RPMI8226 (cell line): ENCODE results near the gene DRAXIN.

Experiments used
- DNase-seq: peaks from one replicate; pipeline ENCODE4 v3.0.0-alpha.2; 2015

The DRAXIN gene

DNA sequence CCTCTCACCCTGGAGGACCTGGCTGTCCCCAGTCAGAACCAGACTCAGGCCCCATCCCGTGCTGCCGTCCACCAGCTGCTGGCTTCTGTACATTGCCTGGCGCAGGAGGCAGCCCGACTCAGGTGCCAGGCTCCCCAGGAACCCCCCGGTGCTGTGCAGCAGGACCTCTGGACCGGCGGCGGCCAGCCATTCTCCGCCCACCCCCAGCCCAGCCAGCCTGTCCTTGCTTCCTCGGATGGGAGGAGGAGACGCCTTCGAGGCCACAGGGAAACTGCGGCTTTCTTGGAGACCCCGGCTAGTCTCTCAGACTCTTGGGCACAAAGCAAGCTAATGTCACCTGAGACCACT, 74.9 kb downstream of the DRAXIN start:
- no peak for DNase-seq

DNA sequence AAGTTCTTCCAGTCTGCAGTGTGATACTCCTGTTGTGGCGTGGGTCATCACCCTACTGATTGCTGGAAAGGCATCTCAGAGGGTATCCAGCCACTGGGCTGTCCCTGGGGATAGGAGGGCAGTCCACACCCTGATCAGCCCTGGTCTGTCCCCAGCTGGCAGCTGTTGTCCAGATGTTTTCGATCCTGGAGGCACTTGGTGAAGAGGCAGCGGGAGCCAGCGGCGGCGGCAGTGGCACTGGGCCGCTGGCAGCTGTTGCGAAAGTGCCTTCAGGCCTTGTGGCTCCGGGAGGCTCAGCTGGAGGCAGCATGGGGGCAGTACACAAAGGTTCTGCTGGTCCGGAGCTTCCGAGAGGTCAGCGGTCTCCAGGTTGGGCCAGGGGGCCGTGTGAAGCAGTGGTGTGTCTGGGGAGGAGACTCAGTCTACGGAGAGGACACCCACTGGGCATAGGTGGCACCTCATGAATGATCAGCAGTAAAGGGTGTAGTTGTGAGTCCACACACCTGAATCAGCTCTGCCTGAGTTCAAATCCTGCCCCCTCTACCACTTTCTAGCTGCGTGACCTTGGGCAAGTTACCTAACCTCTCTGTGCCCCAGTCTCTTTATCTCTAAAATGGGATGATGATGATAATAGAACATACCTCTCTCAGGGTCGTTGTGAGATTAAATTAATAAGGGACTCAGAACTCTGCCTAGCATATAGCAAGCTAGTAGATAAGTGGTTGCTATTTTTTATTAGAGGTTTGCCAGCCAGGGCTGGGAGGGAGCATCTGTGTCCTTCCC, 76.6 kb downstream of the DRAXIN start:
- DNase-seq: no peak

DNA sequence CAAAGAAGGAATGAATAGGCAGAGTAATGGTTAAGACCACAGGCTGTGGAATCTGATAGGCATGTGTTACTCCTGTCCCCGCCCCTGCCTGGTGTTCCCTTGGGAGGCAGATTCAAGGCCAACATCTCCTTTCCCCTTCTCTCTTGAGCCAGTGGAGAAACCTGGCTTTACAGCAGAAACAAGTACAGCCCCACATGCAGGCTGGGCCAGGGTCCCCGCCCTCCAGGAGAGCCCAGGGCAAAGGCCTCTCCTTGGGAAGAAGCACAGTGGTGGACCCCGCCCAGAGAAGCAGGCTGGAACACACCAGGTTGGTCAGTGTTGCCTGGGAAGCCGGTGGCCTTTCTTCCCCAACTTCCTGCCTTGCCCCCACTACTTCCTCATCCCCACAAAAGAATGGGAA, 77.3 kb downstream of the DRAXIN start:
- DNase-seq: no peak

GRCh38 chr1:11769274-11769673, 77.8 kb downstream of the DRAXIN start:
- no peak for DNase-seq

DNA sequence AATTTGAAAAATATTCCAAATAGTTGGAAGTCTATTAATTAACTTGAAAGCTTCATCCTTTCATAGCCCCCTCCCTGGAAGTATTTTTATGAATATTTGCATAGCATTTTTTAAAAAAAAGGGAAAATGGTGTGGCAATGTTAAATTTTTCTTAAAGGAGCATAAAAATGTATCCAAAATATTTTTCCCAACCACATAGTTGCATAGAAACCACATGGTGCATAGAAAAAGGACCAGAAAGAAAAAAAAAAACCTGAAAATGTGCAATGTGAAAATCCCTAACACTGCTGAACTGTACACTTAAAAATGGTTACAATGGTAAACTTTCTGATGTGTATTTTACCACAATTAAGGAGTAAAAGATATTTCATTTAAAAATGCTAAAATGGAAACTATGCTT, 78.5 kb downstream of the DRAXIN start:
- DNase-seq: no peak

GRCh38 chr1:11771481-11772043, 80.1 kb downstream of the DRAXIN start:
- DNase-seq: no peak

GRCh38 chr1:11772458-11772857, 80.9 kb downstream of the DRAXIN start:
- DNase-seq: no peak

- DNase-seq: no peak
Measured at GRCh38 chr1:11774753-11775152, 83.2 kb downstream of the DRAXIN start.
